Measurements from ENCODE around the gene GARIN6.
"Not testable (repeated sequence)": the region's sequence is repeated elsewhere in the genome, so short reads cannot be mapped to it uniquely, and the experiment has no call there.

The GARIN6 gene

DNA sequence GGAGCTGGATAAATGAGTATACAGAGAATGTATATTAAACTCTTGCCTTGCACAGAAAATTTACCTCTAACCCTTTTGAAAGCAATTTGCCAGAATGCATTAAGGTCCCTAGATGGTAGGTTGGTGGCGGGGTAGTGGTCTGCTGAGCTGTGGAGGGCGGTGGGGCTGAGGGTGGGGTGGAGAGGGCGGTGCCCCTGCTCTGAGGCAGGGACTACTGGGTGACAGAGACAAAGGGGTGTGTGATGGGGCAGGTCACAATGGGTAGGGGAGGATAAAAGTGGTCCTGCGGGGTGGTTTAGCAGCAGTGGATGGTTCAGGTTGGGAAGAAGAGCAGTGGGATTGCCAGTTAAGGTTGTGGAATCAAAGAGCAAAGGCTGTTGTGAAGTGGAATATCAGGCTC lies at the start of gene GARIN6:
GARIN6 (plus strand) TSS at position 301 of the 400 bp plus-strand sequence. CDS start 422 bp downstream, outside the sequence.
- no peak for DNase-seq

- no peak for DNase-seq
Observed at GRCh38 chr12:99598785-99599184, 48.8 kb upstream of the GARIN6 start.

GRCh38 chr12:99600388-99600787 lies 47.2 kb upstream of the GARIN6 start:
- no peak for DNase-seq

GRCh38 chr12:99609455-99610181 lies 37.9 kb upstream of the GARIN6 start:
- DNase-seq, result no peak

- no peak for DNase-seq
Observed at GRCh38 chr12:99611117-99611516, 36.4 kb upstream of the GARIN6 start.

DNA sequence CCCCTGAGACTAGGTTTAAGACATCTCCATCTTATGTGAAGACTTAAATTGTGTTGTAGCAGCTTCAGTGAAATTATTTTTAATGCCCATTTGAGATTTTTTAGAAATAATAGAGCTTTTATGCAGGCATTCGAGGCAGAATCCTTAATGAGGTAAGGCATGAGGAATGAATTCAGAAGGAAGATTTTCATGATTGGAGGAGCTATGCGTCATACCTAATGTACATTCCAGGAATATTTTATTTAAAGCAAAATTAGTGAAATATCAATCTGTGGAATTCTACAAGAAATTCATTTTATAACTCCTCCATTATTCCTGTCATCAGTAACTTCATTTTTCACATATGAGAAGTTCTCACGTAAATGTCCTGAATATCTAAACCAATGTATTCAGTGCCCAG lies 36.0 kb upstream of the GARIN6 start:
- DNase-seq, result no peak

GRCh38 chr12:99618657-99619056 lies 28.9 kb upstream of the GARIN6 start:
- DNase-seq, result no peak

DNA sequence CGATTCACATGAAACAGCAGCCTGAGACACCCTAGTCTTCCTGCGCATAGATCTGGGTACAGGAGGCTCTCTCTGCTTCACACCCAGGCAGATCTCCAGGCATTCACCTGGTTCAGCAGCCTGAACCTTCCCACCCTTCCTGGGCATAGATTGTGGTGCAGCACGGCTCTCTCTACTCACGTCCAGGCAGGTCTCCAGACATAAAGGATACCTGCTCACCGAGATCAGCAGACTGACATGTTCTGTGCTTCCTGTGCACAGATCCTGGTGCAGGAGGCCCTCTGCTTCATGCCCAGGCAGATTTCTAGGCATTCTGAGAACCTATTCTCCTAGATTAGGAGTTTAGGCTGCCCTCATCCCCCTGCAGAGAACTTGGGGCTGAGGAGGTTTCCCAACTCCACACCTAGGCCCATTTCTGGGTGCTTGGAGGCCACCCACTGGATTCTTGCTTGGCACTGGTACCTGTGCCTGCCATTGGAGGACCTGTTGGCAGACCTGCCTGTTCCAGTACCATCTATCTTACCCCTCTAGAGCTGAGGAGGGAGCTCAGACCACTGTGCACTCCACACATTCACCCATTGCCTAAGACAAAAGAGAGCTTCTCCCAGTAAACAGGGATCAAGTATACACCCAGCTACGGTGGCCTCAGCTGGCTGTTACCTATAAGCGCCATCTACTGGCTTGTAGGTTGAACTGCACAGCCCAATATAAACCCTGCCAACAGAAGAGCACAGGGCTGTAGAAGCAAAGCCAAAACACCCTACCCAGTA lies 28.0 kb upstream of the GARIN6 start:
- DNase-seq, result no peak

- no peak for DNase-seq
Observed at GRCh38 chr12:99620159-99620479, 27.4 kb upstream of the GARIN6 start.

DNA sequence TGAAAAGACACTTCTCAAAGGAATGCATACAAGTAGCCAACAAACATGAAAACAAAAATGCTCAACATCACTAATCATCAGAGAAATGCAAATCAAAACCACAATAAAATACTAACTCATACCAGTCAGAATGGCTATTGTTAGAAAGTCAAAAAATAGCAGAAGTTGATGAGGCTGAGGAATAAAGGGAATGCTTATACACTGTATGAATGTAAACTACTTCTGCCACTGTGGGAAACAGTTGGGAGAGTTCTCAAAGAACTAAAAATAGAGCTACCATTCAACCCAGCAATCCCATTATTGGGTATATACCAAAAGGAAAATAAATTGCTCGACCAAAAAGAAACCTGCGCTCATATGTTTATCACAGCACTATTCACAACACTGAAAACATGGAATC lies 23.0 kb upstream of the GARIN6 start:
- not testable (repeated sequence) for DNase-seq

GRCh38 chr12:99627459-99627858 lies 20.1 kb upstream of the GARIN6 start:
- DNase-seq, result no peak

- DNase-seq, result no peak
Observed at GRCh38 chr12:99644629-99645028, 2.9 kb upstream of the GARIN6 start.

- no peak for DNase-seq
Observed at GRCh38 chr12:99648183-99648582, 630 bp downstream of the GARIN6 start.

DNA sequence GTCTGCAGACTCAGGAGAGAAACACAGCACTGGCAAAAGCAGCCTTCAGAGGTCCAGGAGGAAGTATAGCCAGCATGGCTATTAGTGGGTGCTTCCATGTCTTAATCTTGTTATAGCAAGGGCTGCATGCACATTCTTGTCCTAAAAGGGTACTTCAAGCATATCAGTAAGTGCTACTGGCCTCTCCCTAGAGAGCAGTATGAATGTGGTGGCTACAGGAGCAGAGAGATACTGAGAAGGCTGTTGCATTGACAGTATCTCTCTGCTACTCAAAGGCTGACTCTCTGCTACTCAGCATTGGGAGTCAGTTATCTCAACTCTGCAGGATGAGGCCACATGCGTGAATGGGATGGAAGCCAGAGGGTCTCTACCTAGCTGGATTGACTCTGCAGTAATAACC lies 2.0 kb downstream of the GARIN6 start:
- no peak for DNase-seq

DNA sequence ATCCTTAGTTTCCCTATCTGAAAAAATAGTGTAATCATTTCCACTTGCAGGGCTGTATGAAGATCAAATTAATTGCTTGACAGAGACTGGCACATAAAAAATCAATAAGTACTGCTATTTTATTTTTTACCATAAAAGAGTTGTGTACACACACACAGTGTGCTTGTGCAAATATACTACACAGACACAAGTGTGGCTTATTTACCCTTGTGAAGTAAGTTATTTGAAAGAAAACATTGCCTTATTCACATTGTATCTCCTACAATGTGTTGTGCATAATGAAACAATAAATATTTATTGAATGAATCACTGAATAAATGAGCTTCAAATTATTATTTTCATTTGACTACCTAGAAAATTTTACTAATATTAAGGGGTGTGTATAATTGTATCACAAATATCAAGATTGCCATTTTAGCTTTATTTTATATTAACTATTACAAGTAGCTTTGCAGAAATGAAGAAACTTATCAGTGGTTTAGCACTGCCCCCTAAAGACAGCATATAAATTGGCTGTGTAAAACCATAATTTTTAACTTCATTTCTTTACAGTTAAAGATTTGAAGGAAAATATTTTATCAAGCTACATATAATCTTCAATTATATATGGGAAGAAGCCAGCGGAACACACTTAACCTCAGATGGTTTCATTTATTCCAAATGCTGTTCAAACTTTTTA lies 11.3 kb downstream of the GARIN6 start:
- no peak for DNase-seq

GRCh38 chr12:99670635-99671034 lies 23.1 kb downstream of the GARIN6 start:
- DNase-seq, result no peak

GRCh38 chr12:99680276-99680675 lies 32.7 kb downstream of the GARIN6 start:
- DNase-seq, result no peak

DNA sequence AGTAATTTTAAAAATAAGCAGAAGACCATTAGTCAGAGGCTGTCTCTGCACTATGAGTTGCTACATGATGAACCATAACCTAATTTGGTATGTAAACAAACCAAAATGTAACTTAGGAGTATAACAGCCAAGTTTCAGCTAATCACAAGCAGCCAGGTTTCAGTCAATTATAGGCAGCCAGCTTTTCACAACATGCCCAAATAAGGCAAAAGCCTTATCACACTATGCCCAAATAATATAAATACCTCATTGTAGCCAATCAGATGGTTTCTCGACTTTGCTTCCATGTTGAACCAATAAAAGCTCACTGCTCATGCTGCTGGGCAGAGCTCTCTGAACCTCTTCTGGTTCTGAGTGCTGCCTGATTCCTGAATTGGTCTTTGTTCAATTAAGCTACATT lies 38.6 kb downstream of the GARIN6 start:
- no peak for DNase-seq

- no peak for DNase-seq
Observed at GRCh38 chr12:99695050-99695449, 47.5 kb downstream of the GARIN6 start.

Measured in left hindlimb (tissue), 1 donor.